Urothelium cell line (cell line): ENCODE measurements around the gene BHLHA15.
A peak's percentile ranks its signal among the peaks of the same experiment; 100 is the strongest.

Source experiments
- DNase-seq: peaks from one replicate; pipeline ENCODE4 v3.0.0; 2011; ENCODE audit warnings: low spot score, mixed read lengths
- FAIRE-seq: peaks from 2 replicates; lab custom pipeline; 2011; peaks lifted over from hg19 to GRCh38; lab: Jason Lieb, UNC

BHLHA15 gene

GRCh38 chr7:98211221-98211675 lies at the start of gene BHLHA15:
BHLHA15 (plus strand) TSS chr7:98211439; CDS start chr7:98212310, 871 bp downstream.
- FAIRE-seq (no peak), DNase-seq (peak; percentile 67)

- no peak for FAIRE-seq
Observed at GRCh38 chr7:98162758-98163157, 48.5 kb upstream of the BHLHA15 start.

GRCh38 chr7:98163269-98163668 lies 48.0 kb upstream of the BHLHA15 start:
- FAIRE-seq = no peak
- no peak for DNase-seq

More at GRCh38 chr7:98162758-98163157, 48.5 kb upstream of the BHLHA15 start:
- DNase-seq = no peak

GRCh38 chr7:98163704-98164494 lies 47.3 kb upstream of the BHLHA15 start:
- DNase-seq (no peak), FAIRE-seq (no peak)

GRCh38 chr7:98165827-98166667 lies 45.2 kb upstream of the BHLHA15 start:
- peak; percentile 44 for DNase-seq
- no peak for FAIRE-seq

- peak; percentile 61 for FAIRE-seq
- DNase-seq = no peak
Observed at GRCh38 chr7:98166668-98166970, 44.6 kb upstream of the BHLHA15 start.

GRCh38 chr7:98167653-98168052 lies 43.6 kb upstream of the BHLHA15 start:
- no peak for FAIRE-seq

GRCh38 chr7:98168181-98168903 lies 42.9 kb upstream of the BHLHA15 start:
- FAIRE-seq (no peak), DNase-seq (peak; percentile 95)

More at GRCh38 chr7:98167653-98168052, 43.6 kb upstream of the BHLHA15 start:
- no peak for DNase-seq

GRCh38 chr7:98168904-98169621 lies 42.2 kb upstream of the BHLHA15 start:
- no peak for DNase-seq
- FAIRE-seq = no peak

GRCh38 chr7:98170966-98171365 lies 40.3 kb upstream of the BHLHA15 start:
- FAIRE-seq (no peak), DNase-seq (no peak)

GRCh38 chr7:98171449-98171848 lies 39.8 kb upstream of the BHLHA15 start:
- FAIRE-seq = no peak
- DNase-seq = no peak

GRCh38 chr7:98174334-98175259 lies 36.6 kb upstream of the BHLHA15 start:
- DNase-seq (no peak), FAIRE-seq (no peak)

GRCh38 chr7:98175260-98175940 lies 35.8 kb upstream of the BHLHA15 start:
- FAIRE-seq = no peak
- no peak for DNase-seq

GRCh38 chr7:98177553-98177952 lies 33.7 kb upstream of the BHLHA15 start:
- FAIRE-seq (no peak), DNase-seq (no peak)

GRCh38 chr7:98178321-98178720 lies 32.9 kb upstream of the BHLHA15 start:
- no peak for FAIRE-seq

GRCh38 chr7:98178762-98179490 lies 32.3 kb upstream of the BHLHA15 start:
- no peak for DNase-seq
- FAIRE-seq = no peak

More at GRCh38 chr7:98178321-98178720, 32.9 kb upstream of the BHLHA15 start:
- no peak for DNase-seq

GRCh38 chr7:98180751-98181150 lies 30.5 kb upstream of the BHLHA15 start:
- FAIRE-seq = no peak
- no peak for DNase-seq

GRCh38 chr7:98185101-98185500 lies 26.1 kb upstream of the BHLHA15 start:
- DNase-seq = no peak
- no peak for FAIRE-seq
